NCI-H226 (cell line): ENCODE data around the gene CT47C1.
A peak's percentile ranks its signal among the peaks of the same experiment; 100 is the strongest.
"Not testable (repeated sequence)": the region's sequence is repeated elsewhere in the genome, so short reads cannot be mapped to it uniquely, and the experiment has no call there.

Source experiments
- DNase-seq: peaks from one replicate; pipeline ENCODE4 v3.0.0-alpha.2; 2015

CT47C1 gene

DNA sequence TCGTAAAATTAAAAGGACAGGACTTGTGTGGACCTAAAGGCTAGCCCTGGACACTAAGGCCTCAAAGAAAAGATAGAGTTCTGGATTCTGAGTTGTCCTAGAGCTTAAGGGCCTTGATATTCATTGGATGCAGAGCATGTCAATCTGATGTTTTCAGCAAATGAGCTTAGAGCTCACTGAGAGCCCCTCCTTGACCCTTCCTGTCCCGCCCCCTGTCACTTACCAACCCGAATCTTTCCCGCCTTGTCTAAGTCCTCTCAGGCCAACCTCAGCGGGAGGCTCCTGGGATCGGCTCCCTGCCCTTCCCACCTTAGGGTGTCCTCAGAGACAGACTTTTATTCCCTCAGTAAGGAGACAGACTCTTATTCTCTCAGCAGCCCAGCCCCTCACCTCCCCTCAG is at the start of gene CT47C1:
CT47C1 (plus strand) TSS at position 250 of the 400 bp plus-strand sequence. CDS start 233 bp downstream, outside the sequence.
- no peak for DNase-seq

- no peak for DNase-seq
Measured at GRCh38 chrX:119025900-119026299, 46.9 kb upstream of the CT47C1 start.

DNA sequence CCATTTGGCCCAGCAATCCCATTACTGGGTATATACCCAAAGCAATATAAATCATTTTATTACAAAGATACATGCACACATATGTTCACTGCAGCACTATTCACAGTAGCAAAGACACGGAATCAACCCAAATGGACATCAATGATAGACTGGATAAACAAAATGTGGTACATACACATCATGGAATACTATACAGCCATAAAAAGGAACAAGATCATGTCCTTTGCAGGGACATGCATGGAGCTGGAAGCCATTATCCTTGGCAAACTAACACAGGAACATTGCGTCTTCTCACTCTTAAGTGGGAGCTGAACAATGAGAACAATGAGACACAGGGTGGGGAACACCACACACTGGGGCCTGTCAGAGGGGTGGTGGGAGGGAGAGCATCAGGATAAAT is 46.4 kb upstream of the CT47C1 start:
- DNase-seq: not testable (repeated sequence)

- DNase-seq: not testable (repeated sequence)
Measured at GRCh38 chrX:119027960-119028732, 44.6 kb upstream of the CT47C1 start.

- DNase-seq: no peak
Measured at GRCh38 chrX:119028733-119029330, 44.0 kb upstream of the CT47C1 start.

DNA sequence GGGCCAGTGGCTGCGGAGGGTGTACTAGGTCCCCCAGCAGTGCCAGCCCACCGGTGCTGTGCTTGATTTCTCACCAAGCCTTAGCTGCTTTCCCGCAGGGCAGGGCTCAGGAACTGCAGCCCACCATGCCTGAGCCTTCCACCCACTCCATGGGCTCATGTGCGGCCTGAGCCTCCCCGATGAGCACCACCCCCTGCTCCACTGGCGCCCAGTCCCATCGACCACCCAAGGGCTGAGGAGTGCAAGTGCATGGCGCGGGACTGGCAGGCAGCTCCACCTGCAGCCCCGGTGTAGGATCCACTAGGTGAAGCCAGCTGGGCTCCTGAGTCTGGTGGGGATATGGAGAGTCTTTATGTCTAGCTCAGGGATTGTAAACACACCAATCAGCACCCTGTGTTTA is 43.1 kb upstream of the CT47C1 start:
- DNase-seq: not testable (repeated sequence)

- DNase-seq: no peak
Measured at GRCh38 chrX:119030990-119031389, 41.8 kb upstream of the CT47C1 start.

DNA sequence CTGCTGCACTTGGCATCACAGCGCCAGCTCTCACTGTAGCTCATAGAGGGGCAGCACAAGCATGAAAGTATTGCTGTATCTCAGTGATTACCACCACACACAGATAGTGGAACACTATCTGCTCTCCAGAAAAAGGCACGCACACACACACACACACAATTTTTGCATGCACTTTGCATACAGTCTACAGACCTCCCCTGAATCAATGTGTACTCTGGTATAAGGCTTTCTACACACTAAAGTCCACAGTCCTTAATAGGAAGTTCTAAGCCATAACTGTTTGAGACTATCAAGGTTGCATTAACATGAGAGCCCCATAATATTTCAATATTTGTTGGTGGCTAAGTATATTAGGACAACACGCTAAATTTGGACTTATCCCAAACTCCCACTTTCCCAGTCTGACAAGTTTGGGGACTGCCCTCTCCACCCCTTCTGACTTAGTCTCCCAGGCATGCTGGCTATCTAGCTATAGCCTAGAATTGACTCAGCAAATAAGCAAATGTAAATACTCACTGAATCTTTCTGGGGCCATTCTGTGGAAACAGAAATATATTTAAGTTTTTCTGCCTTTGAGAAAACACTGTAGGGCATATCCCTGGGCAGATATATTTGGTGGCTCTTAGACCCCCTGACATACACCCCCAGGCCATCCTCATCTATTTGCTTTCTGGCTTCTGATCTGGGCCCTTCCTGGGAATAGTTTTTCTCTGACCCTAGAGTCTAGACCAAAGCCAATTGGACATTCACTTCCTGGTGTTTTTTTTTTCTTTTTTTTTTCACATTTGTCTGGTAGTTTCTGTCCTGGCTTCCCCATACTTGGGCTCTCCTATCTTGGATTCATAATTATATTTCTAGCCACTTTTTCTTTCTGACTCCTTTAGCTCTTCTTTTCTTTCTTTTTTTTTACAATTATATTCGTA is 36.4 kb upstream of the CT47C1 start:
- DNase-seq: no peak

DNA sequence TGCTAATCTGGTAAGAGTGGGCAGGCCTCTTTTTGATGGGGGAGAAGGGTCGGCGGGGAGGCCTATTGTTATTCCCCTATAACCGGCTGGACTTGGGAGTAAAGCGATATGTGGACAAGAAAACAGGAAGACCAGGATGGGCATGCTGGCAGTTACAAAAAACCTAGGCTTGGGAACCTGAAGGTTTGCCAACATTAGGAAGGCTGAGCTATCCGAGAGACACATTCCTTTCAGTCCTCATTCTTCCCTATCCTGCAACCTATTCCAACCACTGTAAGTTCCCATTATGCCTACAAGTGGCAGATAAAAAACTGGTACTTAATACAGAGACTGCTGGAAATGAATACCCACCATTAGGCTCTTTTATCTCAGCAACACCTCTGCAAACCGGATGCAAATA is 32.4 kb upstream of the CT47C1 start:
- no peak for DNase-seq

- peak; percentile 66 for DNase-seq
Measured at GRCh38 chrX:119041175-119041574, 31.6 kb upstream of the CT47C1 start.

DNA sequence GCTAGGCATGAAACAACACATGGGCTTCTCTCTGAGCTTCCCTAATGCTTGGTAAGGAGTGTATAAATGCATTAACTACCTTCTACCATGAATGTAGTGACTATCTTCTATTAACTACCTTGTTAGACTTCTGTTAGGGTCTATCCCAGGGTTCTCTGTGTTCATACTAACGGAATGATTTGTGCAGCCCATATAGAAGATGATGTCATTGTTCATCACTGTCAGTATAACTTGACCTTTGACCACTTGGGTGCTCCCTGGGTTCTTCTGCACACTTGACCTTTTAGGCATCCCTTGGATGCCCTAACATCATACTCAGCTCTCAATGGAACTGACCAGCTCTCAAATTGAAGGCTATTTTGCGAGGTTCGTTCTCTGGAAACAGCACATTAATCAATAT is 30.8 kb upstream of the CT47C1 start:
- no peak for DNase-seq

DNA sequence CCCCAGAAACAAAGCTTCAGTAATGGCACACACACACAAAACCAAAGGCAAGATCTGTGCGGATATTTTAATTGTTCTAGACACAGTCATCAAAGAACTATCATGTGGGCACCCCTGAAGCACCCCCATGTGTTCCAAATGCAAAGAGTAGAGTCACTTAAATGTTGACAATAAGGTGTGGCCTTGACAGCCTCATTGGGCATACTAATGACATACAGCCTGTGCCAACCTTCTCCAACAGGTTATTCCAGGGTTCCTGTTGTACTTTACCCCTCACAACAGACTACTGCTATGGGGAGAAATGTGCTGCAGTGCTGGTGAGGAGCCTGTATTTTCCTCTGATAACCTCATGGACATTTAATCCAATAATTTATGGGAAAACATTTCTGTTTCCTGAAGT is 29.8 kb upstream of the CT47C1 start:
- no peak for DNase-seq

GRCh38 chrX:119045884-119046283 is 26.9 kb upstream of the CT47C1 start:
- DNase-seq: no peak

DNA sequence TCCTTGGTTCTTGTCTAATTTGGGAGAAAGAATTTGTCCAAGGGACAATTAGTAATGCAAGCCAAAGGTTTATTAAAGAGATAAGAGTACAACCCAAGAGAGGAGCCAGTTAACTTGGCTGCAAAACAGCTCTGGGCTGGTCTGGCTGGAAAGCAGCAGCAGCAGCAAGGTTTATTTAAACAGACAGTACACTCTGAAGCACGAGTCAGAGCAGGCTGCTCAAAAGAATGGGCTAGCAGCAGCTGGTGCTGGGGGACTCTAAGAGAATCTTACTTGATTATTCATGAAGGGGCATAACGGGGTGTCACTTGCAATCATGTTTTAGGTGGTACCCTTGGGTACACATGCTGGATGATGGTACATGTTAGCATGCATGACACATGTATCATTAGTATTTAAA is 17.1 kb upstream of the CT47C1 start:
- no peak for DNase-seq

DNA sequence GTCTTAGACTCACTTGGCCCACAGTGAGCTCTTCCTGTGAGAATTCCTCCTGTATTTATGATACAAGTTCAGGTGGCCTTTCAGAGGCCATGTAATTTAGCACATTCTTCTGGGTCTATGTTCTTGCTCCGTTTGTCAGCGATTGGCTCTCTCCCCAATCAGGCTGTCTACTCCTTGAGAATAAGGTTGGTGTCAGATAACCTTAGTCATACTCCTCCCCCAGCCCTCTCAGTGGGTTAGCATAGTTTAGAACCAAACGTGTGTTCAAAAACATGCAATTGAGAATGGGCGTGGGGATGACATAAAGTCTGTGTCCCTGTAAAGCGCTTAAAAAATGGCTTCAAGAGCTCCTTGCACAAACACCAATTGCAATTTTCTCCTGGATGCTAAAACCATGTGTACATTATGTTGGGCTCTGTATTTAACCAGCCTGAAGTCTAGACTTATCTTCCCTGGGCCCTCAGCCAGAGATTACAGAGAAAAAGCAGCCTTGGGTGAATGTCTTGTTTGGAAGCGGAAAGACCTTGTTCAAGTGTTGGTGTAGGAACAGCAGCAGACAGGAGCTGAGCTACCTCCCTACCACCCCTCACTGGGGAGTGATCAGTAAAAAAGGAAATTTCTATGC is 9.9 kb upstream of the CT47C1 start:
- peak; percentile 1 for DNase-seq

DNA sequence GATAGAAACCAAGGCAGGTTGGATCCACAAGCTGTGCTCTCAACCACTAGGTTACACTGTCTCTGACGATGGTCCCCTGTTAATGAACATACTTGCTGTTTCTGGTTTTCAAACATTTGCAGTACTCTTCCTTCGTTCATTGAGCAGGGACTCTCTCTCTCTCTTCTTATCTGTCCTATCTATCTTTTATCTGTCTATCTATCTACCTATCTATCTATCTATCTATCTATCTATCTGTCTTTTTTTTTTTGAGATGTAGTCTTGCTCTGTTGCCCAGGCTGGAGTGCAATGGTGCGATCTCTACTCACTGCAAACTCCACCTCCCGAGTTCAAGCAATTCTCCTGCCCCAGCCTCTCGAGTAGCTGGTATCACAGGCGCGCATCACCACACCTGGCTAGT is 9.4 kb upstream of the CT47C1 start:
- no peak for DNase-seq

GRCh38 chrX:119067023-119067739 is 5.6 kb upstream of the CT47C1 start:
- DNase-seq: peak; percentile 6

- no peak for DNase-seq
Measured at GRCh38 chrX:119069128-119069527, 3.7 kb upstream of the CT47C1 start.

DNA sequence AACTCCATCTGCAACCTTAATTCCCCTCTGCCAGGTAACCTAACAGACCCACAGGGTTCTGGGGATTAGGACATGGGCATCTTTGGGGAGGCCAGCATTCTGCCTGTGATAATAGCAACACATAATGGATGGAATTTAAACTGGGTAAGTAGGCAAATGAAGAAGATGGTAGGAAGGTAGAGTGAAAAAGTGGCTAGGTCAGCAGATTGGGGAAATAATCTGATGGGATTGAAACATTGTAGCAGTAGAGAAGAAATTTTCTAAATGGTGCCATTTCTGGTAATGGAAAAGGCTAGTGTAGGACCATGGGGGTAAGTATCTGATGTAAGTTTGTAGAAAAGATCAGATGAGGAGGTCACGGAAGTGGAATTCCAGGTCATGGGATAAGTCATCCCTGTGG is 3.0 kb upstream of the CT47C1 start:
- DNase-seq: no peak

DNA sequence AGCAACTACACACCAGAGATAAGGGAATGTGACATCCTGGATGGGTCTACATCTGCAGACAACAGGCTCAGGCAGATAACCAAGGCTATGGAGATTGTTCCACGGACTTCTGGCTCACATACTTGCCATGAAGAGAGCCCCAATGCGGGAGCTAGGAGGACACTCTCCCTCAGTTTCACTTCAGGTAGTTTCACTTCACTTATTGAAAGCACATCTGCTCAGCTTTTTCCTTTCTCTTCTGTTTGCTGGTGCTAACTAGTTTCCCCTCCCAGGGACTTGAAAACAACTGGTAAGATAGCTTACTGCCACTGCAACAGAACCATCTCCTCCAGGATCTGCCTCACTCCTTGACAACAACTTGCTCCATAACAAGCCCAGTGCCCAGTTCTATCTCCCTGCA is 1.4 kb upstream of the CT47C1 start:
- DNase-seq: no peak

DNA sequence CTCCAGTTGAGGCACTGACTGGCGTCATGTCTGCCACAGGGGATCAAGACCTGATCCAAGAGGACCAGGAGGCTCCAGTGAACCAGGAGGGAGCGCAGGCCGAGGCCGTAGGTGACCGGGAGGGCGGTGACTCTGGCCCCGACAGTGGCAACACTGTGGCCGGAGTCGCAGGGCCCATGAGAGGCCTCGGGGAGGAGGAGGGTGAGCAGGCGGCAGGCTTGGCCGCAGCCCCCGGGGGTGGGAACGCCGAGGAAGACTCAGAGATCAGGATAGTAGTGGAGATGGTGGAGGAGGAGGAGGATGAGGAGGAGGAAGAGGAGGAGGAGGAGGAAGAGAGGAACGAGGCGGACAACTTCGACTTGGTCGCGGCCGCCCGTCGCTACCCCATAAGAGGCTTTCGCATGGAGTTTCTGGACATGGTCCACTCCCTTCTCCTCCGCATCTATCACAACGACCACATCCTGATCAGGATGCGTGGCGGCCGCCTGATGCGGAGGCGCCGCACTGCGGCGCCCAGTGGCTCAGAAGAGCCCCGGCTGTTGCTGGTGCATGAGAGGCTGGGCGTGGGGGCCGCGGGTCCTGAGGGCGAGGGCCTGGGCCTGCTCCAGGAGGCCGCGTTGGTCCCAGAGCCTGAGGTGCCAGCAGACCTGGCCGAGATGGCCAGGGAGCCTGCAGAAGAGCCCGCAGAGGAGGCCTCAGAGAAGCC is 560 bp downstream of the CT47C1 start:
- DNase-seq: no peak

GRCh38 chrX:119073911-119074310 is 1.1 kb downstream of the CT47C1 start:
- no peak for DNase-seq
